ENCODE results near the gene RAB8B.
A peak's percentile ranks its signal among the peaks of the same experiment; 100 is the strongest.
"Not testable (repeated sequence)": the region's sequence is repeated elsewhere in the genome, so short reads cannot be mapped to it uniquely, and the experiment has no call there.

RAB8B gene

DNA sequence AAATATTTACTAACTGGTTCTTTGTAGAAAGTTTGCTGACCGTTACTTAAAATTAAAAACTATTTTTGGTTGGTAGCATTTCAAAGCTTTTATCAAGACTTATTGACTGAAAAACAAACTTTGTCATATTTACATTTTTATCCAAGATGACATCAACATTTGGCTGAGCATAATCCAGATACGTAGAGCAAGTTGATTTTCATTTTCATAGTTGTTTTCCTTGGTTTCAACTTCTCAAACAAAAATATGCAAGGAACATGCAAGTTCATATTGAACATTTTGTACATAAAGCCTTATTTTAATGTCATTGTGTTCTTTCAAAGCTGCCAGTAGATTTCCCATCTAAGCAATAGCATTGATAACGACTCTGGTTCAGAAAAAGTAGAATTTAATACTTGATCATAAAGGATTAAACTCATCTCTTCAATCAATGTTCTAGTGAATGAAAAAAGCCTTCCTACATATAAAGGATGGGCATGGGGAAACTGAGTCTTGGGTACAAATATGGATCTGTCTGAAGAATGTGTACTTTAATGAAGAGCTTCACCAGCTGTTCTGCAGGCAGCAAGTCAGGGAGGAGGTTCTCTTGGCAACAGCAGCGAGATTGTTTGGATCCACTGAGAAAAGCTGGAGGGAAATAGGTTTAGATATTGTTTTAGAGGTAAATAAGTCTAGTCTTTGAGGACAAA, 5.6 kb downstream of the RAB8B start:
- H3K9ac ChIP-seq (ENCODE audit: low read depth, low read length), result no peak overlapping the region

GRCh38 chr15:63195569-63196015, 6.2 kb downstream of the RAB8B start:
- WGBS, result 89% methylated on average over 3 of the region's 3 CpGs
- peaks cover 72% of the 10 kb centered on the region for H3K4me1 ChIP-seq (ENCODE audit: insufficient read depth, low read length)

More for the DNA sequence above, 5.6 kb downstream of the RAB8B start:
- Histone ChIP-seq H3K27ac (ENCODE audit: low read depth, low read length) (no peak overlapping the region), H3K36me3 (ENCODE audit: insufficient read depth, low read length) (no peaks in the 10 kb centered on the region), H3K27me3 (ENCODE audit: insufficient read depth, low read length) (no peaks in the 10 kb centered on the region), H3K4me3 (ENCODE audit: low read length) (no peak overlapping the region), H3K4me1 (ENCODE audit: insufficient read depth, low read length) (peaks cover 77% of the 10 kb centered on the region), H3K9me3 (ENCODE audit: insufficient read depth, low read depth, low read length) (no peaks in the 10 kb centered on the region)
- 94% methylated on average over 2 of the region's 4 CpGs for WGBS

DNA sequence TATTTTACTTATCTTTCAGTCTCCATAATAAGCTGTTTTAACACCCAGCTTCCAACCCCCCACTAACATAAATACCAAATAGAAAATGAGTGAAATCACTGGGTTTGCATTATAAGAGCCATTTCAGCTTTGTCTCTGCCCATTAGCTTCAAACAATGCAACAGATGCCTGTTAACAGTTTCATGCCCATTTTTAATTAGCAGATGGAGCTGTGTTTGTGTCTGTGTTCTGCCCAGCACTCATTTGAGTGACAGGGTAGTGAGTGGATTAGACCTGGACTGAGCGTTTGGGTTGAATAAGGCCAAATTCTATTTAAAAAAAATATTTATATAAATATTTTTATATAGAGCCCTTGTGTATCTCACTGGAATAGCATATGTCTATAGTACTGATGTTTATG, 7.4 kb downstream of the RAB8B start:
- no peak overlapping the region for H3K27ac ChIP-seq (ENCODE audit: low read depth, low read length)
- no peaks in the 10 kb centered on the region for H3K36me3 ChIP-seq (ENCODE audit: insufficient read depth, low read length)
- no peak overlapping the region for H3K9ac ChIP-seq (ENCODE audit: low read depth, low read length)
- no CpG with 5 or more reads among the region's 1 CpG for WGBS
- H3K4me1 ChIP-seq (ENCODE audit: insufficient read depth, low read length), result peaks cover 62% of the 10 kb centered on the region
- H3K27me3 ChIP-seq (ENCODE audit: insufficient read depth, low read length), result no peaks in the 10 kb centered on the region
- H3K9me3 ChIP-seq (ENCODE audit: insufficient read depth, low read depth, low read length), result no peaks in the 10 kb centered on the region
- no peak overlapping the region for H3K4me3 ChIP-seq (ENCODE audit: low read length)

More at GRCh38 chr15:63195569-63196015, 6.2 kb downstream of the RAB8B start:
- Histone ChIP-seq H3K9me3 (ENCODE audit: insufficient read depth, low read depth, low read length) (no peaks in the 10 kb centered on the region), H3K9ac (ENCODE audit: low read depth, low read length) (no peak overlapping the region), H3K36me3 (ENCODE audit: insufficient read depth, low read length) (no peaks in the 10 kb centered on the region), H3K4me3 (ENCODE audit: low read length) (no peak overlapping the region), H3K27me3 (ENCODE audit: insufficient read depth, low read length) (no peaks in the 10 kb centered on the region), H3K27ac (ENCODE audit: low read depth, low read length) (no peak overlapping the region)

GRCh38 chr15:63197626-63198025, 8.2 kb downstream of the RAB8B start:
- no peak overlapping the region for H3K9ac ChIP-seq (ENCODE audit: low read depth, low read length)
- no peak overlapping the region for H3K4me3 ChIP-seq (ENCODE audit: low read length)
- peaks cover 63% of the 10 kb centered on the region for H3K4me1 ChIP-seq (ENCODE audit: insufficient read depth, low read length)
- 100% methylated on average over 1 of the region's 1 CpG for WGBS
- H3K36me3 ChIP-seq (ENCODE audit: insufficient read depth, low read length), result no peaks in the 10 kb centered on the region
- no peaks in the 10 kb centered on the region for H3K27me3 ChIP-seq (ENCODE audit: insufficient read depth, low read length)
- no peaks in the 10 kb centered on the region for H3K9me3 ChIP-seq (ENCODE audit: insufficient read depth, low read depth, low read length)
- no peak overlapping the region for H3K27ac ChIP-seq (ENCODE audit: low read depth, low read length)

DNA sequence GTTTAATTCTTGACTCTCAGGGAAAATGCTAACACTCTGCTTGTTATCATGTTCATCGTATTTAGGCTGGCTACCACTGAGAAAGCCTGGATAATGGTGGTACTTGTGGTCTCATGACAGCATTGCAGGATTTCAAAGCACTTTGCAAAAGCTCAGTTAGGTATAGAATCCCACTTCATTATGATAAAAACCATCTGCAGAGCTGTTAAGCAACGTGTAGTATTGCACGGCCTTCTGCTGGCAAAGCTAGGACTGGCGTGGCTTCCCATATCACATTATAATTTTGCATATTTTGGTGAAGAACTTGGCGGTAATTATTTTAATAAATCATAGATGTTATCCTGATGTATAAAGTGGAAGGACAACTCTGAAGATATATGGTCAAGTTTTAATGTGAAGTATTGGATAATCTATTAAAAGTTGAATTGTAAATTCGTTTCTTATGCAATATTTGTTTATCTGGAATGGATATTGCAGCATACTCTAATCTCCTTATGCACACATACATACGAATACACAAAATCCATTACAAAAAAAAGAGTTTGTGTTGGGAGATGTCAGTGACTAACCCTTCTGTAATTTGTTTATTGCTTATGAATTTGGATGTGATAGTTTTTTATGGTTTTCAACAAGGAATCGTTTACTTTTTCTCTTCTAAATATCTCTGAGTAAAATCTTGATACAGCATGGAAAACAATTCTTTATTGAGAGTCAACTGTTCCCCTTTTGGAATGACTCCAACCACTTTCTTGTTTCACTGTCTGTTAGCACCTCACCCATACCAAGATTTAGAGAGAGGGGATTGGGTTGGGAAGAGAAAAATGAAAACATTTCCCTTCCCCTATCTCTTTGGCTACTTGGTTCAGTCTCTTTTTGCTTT, 9.2 kb downstream of the RAB8B start:
- Histone ChIP-seq H3K4me3 (ENCODE audit: low read length) (no peak overlapping the region), H3K36me3 (ENCODE audit: insufficient read depth, low read length) (no peaks in the 10 kb centered on the region), H3K9me3 (ENCODE audit: insufficient read depth, low read depth, low read length) (no peaks in the 10 kb centered on the region), H3K4me1 (ENCODE audit: insufficient read depth, low read length) (peaks cover 61% of the 10 kb centered on the region), H3K27me3 (ENCODE audit: insufficient read depth, low read length) (no peaks in the 10 kb centered on the region), H3K27ac (ENCODE audit: low read depth, low read length) (no peak overlapping the region), H3K9ac (ENCODE audit: low read depth, low read length) (no peak overlapping the region)
- WGBS, result 85% methylated on average over 7 of the region's 8 CpGs

DNA sequence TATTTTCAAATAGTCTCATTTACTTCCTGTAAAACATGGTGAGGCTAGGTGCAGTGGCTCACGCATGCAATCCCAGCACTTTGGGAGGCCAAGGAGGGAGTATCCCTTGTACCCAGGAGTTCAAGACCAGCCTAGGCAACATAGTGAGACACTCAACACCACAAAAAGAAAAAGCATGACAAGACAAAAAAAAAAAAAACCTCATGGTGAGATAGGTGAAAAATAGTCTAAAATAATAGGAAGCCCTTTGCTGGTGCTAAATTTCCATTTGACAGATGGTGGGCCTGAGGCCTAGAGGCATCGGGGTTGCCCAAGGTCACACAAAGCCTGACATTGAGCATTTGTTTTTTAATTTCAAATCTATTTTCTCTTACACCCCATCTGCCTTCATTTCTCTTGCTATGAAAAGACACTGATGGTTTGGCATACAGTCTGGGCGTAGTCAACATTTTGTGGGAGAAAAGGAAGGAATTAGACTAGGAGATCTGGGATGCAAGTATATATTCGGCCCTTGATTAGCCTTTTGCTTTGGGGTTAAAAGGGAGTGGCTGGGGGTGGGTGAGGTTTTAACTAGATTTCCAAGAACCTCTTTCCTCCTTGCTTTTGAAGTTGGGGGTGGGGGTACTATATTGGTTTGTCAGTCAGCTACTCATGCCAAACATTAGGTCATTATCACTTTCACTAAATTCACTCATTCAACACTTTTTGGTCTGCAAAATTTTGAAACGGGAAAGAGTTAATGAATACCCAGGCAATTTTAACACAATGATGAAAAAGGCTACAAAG, 11.3 kb downstream of the RAB8B start:
- 95% methylated on average over 5 of the region's 5 CpGs for WGBS
- H3K27ac ChIP-seq (ENCODE audit: low read depth, low read length), result no peak overlapping the region

GRCh38 chr15:63202861-63203260, 13.5 kb downstream of the RAB8B start:
- 95% methylated on average over 5 of the region's 5 CpGs for WGBS

More for the DNA sequence above, 11.3 kb downstream of the RAB8B start:
- H3K36me3 ChIP-seq (ENCODE audit: insufficient read depth, low read length), result no peaks in the 10 kb centered on the region
- H3K27me3 ChIP-seq (ENCODE audit: insufficient read depth, low read length), result no peaks in the 10 kb centered on the region
- peaks cover 48% of the 10 kb centered on the region for H3K4me1 ChIP-seq (ENCODE audit: insufficient read depth, low read length)
- no peak overlapping the region for H3K4me3 ChIP-seq (ENCODE audit: low read length)
- no peaks in the 10 kb centered on the region for H3K9me3 ChIP-seq (ENCODE audit: insufficient read depth, low read depth, low read length)
- no peak overlapping the region for H3K9ac ChIP-seq (ENCODE audit: low read depth, low read length)

GRCh38 chr15:63203451-63204090, 14.2 kb downstream of the RAB8B start:
- Histone ChIP-seq H3K9me3 (ENCODE audit: insufficient read depth, low read depth, low read length) (no peaks in the 10 kb centered on the region), H3K4me3 (ENCODE audit: low read length) (no peak overlapping the region), H3K9ac (ENCODE audit: low read depth, low read length) (no peak overlapping the region), H3K27ac (ENCODE audit: low read depth, low read length) (no peak overlapping the region), H3K36me3 (ENCODE audit: insufficient read depth, low read length) (no peaks in the 10 kb centered on the region), H3K4me1 (ENCODE audit: insufficient read depth, low read length) (peaks cover 19% of the 10 kb centered on the region), H3K27me3 (ENCODE audit: insufficient read depth, low read length) (no peaks in the 10 kb centered on the region)
- 90% methylated on average over 9 of the region's 9 CpGs for WGBS

More at GRCh38 chr15:63202861-63203260, 13.5 kb downstream of the RAB8B start:
- Histone ChIP-seq H3K9me3 (ENCODE audit: insufficient read depth, low read depth, low read length) (no peaks in the 10 kb centered on the region), H3K4me3 (ENCODE audit: low read length) (no peak overlapping the region), H3K4me1 (ENCODE audit: insufficient read depth, low read length) (peaks cover 26% of the 10 kb centered on the region), H3K9ac (ENCODE audit: low read depth, low read length) (no peak overlapping the region), H3K36me3 (ENCODE audit: insufficient read depth, low read length) (no peaks in the 10 kb centered on the region), H3K27ac (ENCODE audit: low read depth, low read length) (0 out of 2 replicates have a peak overlapping the region, but pooled peaks have one; percentile 15), H3K27me3 (ENCODE audit: insufficient read depth, low read length) (no peaks in the 10 kb centered on the region)

- Histone ChIP-seq H3K4me3 (ENCODE audit: low read length) (no peak overlapping the region), H3K9ac (ENCODE audit: low read depth, low read length) (no peak overlapping the region), H3K9me3 (ENCODE audit: insufficient read depth, low read depth, low read length) (no peaks in the 10 kb centered on the region), H3K27me3 (ENCODE audit: insufficient read depth, low read length) (no peaks in the 10 kb centered on the region), H3K36me3 (ENCODE audit: insufficient read depth, low read length) (no peaks in the 10 kb centered on the region), H3K27ac (ENCODE audit: low read depth, low read length) (no peak overlapping the region), H3K4me1 (ENCODE audit: insufficient read depth, low read length) (peaks cover 20% of the 10 kb centered on the region)
- no CpG with 5 or more reads among the region's 2 CpGs for WGBS
These were observed 16.7 kb downstream of the RAB8B start for GRCh38 chr15:63206079-63206478.

DNA sequence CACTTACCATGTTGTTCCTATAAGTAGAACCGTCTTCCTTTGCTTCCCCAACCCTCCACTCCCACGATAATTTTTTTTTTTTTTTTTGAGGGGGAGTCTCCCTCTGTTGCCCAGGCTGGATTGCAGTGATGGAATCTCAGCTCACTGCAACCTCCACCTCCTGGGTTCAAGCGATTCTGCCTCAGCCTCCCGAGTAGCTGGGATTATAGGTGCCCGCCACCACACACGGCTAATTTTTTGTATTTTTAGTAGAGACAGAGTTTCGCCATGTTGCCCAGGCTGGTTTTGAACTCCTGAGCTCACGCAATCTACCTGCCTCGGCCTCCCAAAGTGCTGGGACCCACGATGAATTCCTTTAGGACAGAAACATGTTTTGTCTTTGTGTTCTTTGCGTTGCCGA, 19.4 kb downstream of the RAB8B start:
- not testable (repeated sequence) for H3K4me3 ChIP-seq (ENCODE audit: low read length)
- 98% methylated on average over 11 of the region's 12 CpGs for WGBS

More for the DNA sequence above, 19.4 kb downstream of the RAB8B start:
- not testable (repeated sequence) for H3K9ac ChIP-seq (ENCODE audit: low read depth, low read length); H3K27me3 ChIP-seq (ENCODE audit: insufficient read depth, low read length); H3K9me3 ChIP-seq (ENCODE audit: insufficient read depth, low read depth, low read length); H3K36me3 ChIP-seq (ENCODE audit: insufficient read depth, low read length); H3K27ac ChIP-seq (ENCODE audit: low read depth, low read length)
- H3K4me1 ChIP-seq (ENCODE audit: insufficient read depth, low read length), result peaks cover 19% of the 10 kb centered on the region
